Esophagus (tissue), 2 donors: Measurements from ENCODE around the gene SPIRE2. TPM values are rescaled to one million over a fixed set of nuclear protein-coding genes. Genes with fewer than 3 reads are reported as not detected.
"Not testable (repeated sequence)": the region's sequence is repeated elsewhere in the genome, so short reads cannot be mapped to it uniquely, and the experiment has no call there.

Experiments used
- H3K27ac ChIP-seq, 2 donors: one replicate each; pipeline ENCODE4 v1.5.1; 2013; ENCODE audit warnings: low read depth in 2 of 2, mild to moderate bottlenecking in 2 of 2, inconsistent platforms in 1 of 2, low read length in 1 of 2, moderate library complexity in 1 of 2
- H3K27me3 ChIP-seq, 2 donors: one replicate each; pipeline ENCODE4 v1.6.1; 2013; ENCODE audit warnings: low read length in 2 of 2, control low read depth in 1 of 2, mild to moderate bottlenecking in 1 of 2; ENCODE audit not compliant: insufficient read depth in 2 of 2, control insufficient read depth in 1 of 2
- H3K36me3 ChIP-seq, 2 donors: one replicate each; pipeline ENCODE4 v1.6.1; 2013; ENCODE audit warnings: low read length in 1 of 2; ENCODE audit not compliant: control insufficient read depth in 2 of 2, insufficient read depth in 2 of 2
- H3K4me1 ChIP-seq, 2 donors: one replicate each; pipeline ENCODE4 v1.6.1; 2013; ENCODE audit warnings: low read length in 1 of 2; ENCODE audit not compliant: control insufficient read depth in 2 of 2, insufficient read depth in 2 of 2
- H3K4me3 ChIP-seq, 2 donors: one replicate each; pipeline ENCODE4 v1.5.1; 2013; ENCODE audit warnings: low read length in 2 of 2, mild to moderate bottlenecking in 2 of 2, low read depth in 1 of 2, moderate library complexity in 1 of 2
- H3K9me3 ChIP-seq, 2 donors: one replicate each; pipeline ENCODE4 v1.6.1; 2013; ENCODE audit warnings: mild to moderate bottlenecking in 2 of 2, low read depth in 1 of 2, low read length in 1 of 2, moderate library complexity in 1 of 2; ENCODE audit not compliant: control insufficient read depth in 2 of 2, insufficient read depth in 1 of 2
- WGBS, 2 donors: extraction: QIAGEN DNeasy Blood & Tissue Kit; methylation state at CpG; one replicate each; pipeline ENCODE4 v1.1.7; 2013; 5-methylcytosine and 5-hydroxymethylcytosine counted together
- polyA plus RNA-seq, 2 donors: library from polyadenylated mRNA; stranded (reverse); fragments of 200-250 nt; gene quantifications; one replicate each; pipeline ENCODE4 v1.2.3, GENCODE V29; 2013
- donor health status: healthy with polysubstance abuse.
- donor health status: Bipolar disorder and iron deficiency.

The SPIRE2 gene
- polyA plus RNA-seq, 2 donors, result 3.6 to 6.4 TPM

GRCh38 chr16:89806589-89807193 is 21.6 kb upstream of the SPIRE2 start:
- not testable (repeated sequence) for H3K4me3 ChIP-seq, H3K27ac ChIP-seq, H3K36me3 ChIP-seq, H3K4me1 ChIP-seq, H3K9me3 ChIP-seq, H3K27me3 ChIP-seq
- 83 to 85% methylated on average over 15 of the region's 16 CpGs for WGBS, 2 donors

GRCh38 chr16:89808475-89808874 is 19.8 kb upstream of the SPIRE2 start:
- Histone ChIP-seq H3K9me3 (no peaks in the 10 kb centered on the region), H3K27me3 (no peaks in the 10 kb centered on the region), H3K36me3 (no peaks in the 10 kb centered on the region), H3K27ac (no peak overlapping the region), H3K4me1 (no peaks in the 10 kb centered on the region), H3K4me3 (no peak overlapping the region)
- 84 to 91% methylated on average over 3 of the region's 4 CpGs for WGBS, 2 donors

GRCh38 chr16:89811321-89811720 is 17.0 kb upstream of the SPIRE2 start:
- 66 to 84% methylated on average over 2 of the region's 2 CpGs for WGBS, 2 donors
- Histone ChIP-seq H3K9me3 (no peaks in the 10 kb centered on the region), H3K4me1 (no peaks in the 10 kb centered on the region), H3K27ac (no peak overlapping the region), H3K36me3 (no peaks in the 10 kb centered on the region), H3K27me3 (no peaks in the 10 kb centered on the region), H3K4me3 (no peak overlapping the region)

- WGBS, 2 donors, result 5 to 6% methylated on average over 57 to 65 of the region's 65 CpGs
- Histone ChIP-seq H3K9me3 (no peaks in the 10 kb centered on the region), H3K4me3 (peak overlapping the region; percentile 66 to 87), H3K36me3 (no peaks in the 10 kb centered on the region), H3K27ac (no peak overlapping the region), H3K4me1 (peaks cover 0 to 5% of the 10 kb centered on the region in 2 donors), H3K27me3 (no peaks in the 10 kb centered on the region)
Measured at GRCh38 chr16:89815639-89816348, 12.5 kb upstream of the SPIRE2 start.

- H3K4me3 ChIP-seq, H3K36me3 ChIP-seq, H3K27ac ChIP-seq, H3K27me3 ChIP-seq, H3K9me3 ChIP-seq, H3K4me1 ChIP-seq: not testable (repeated sequence)
- WGBS, 2 donors, result 63 to 86% methylated on average over 14 of the region's 14 CpGs
Measured at GRCh38 chr16:89818851-89819403, 9.3 kb upstream of the SPIRE2 start.

GRCh38 chr16:89819448-89819847 is 8.8 kb upstream of the SPIRE2 start:
- not testable (repeated sequence) for H3K27me3 ChIP-seq, H3K36me3 ChIP-seq, H3K9me3 ChIP-seq, H3K27ac ChIP-seq, H3K4me3 ChIP-seq, H3K4me1 ChIP-seq
- WGBS, 2 donors, result 98 to 99% methylated on average over 8 of the region's 8 CpGs

- Histone ChIP-seq H3K36me3 (no peaks in the 10 kb centered on the region), H3K4me3 (no peak overlapping the region), H3K4me1 (peaks cover 0 to 5% of the 10 kb centered on the region in 2 donors), H3K27me3 (no peaks in the 10 kb centered on the region), H3K27ac (no peak overlapping the region), H3K9me3 (no peaks in the 10 kb centered on the region)
- 88 to 92% methylated on average over 23 of the region's 23 CpGs for WGBS, 2 donors
Measured at GRCh38 chr16:89821438-89822187, 6.7 kb upstream of the SPIRE2 start.

- H3K4me3 ChIP-seq, result no peak overlapping the region
- H3K4me1 ChIP-seq, result peaks cover 0 to 4% of the 10 kb centered on the region in 2 donors
- 73 to 79% methylated on average over 19 of the region's 19 CpGs for WGBS, 2 donors
- H3K36me3 ChIP-seq, result no peaks in the 10 kb centered on the region
- no peaks in the 10 kb centered on the region for H3K9me3 ChIP-seq
- no peak overlapping the region for H3K27ac ChIP-seq
- no peaks in the 10 kb centered on the region for H3K27me3 ChIP-seq
Measured at GRCh38 chr16:89822188-89823086, 5.8 kb upstream of the SPIRE2 start.
